ENCODE results near the gene SPSB1. TPM values are rescaled to one million over a fixed set of nuclear protein-coding genes. Genes with fewer than 3 reads are reported as not detected.
A peak's percentile ranks its signal among the peaks of the same experiment; 100 is the strongest.

The SPSB1 gene
- total RNA-seq, 1 donor from 2014 or later: 78.6 TPM

GRCh38 chr1:9258629-9259028 lies 34.1 kb upstream of the SPSB1 start:
- Mint-ChIP-seq H3K36me3 (ENCODE audit: unreplicated experiment) (peaks cover 11% of the 10 kb centered on the region), H3K27ac (ENCODE audit: unreplicated experiment) (no peak overlapping the region), H3K27me3 (ENCODE audit: unreplicated experiment) (peaks cover 9% of the 10 kb centered on the region), H3K9me3 (ENCODE audit: unreplicated experiment) (peaks cover 8% of the 10 kb centered on the region), H3K4me1 (ENCODE audit: low read depth, unreplicated experiment) (peaks cover 8% of the 10 kb centered on the region), H3K4me3 (ENCODE audit: unreplicated experiment) (no peak overlapping the region)
- no peak for TF ChIP-seq CTCF (IDR thresholded peaks at IDR 0.05; ENCODE audit: partially characterized antibody, unreplicated experiment)
- no peak for DNase-seq

- Mint-ChIP-seq H3K27me3 (ENCODE audit: unreplicated experiment) (peaks cover 9% of the 10 kb centered on the region), H3K36me3 (ENCODE audit: unreplicated experiment) (peaks cover 11% of the 10 kb centered on the region), H3K27ac (ENCODE audit: unreplicated experiment) (peak overlapping the region; percentile 33), H3K9me3 (ENCODE audit: unreplicated experiment) (peaks cover 8% of the 10 kb centered on the region), H3K4me1 (ENCODE audit: low read depth, unreplicated experiment) (peaks cover 5% of the 10 kb centered on the region), H3K4me3 (ENCODE audit: unreplicated experiment) (no peak overlapping the region)
- TF ChIP-seq CTCF (IDR thresholded peaks at IDR 0.05; ENCODE audit: partially characterized antibody, unreplicated experiment): no peak
- no peak for DNase-seq
These were observed 32.5 kb upstream of the SPSB1 start for GRCh38 chr1:9260059-9260766.

GRCh38 chr1:9261496-9261895 lies 31.2 kb upstream of the SPSB1 start:
- Mint-ChIP-seq H3K36me3 (ENCODE audit: unreplicated experiment) (peaks cover 11% of the 10 kb centered on the region), H3K4me3 (ENCODE audit: unreplicated experiment) (no peak overlapping the region), H3K9me3 (ENCODE audit: unreplicated experiment) (peaks cover 8% of the 10 kb centered on the region), H3K27me3 (ENCODE audit: unreplicated experiment) (peaks cover 9% of the 10 kb centered on the region), H3K27ac (ENCODE audit: unreplicated experiment) (no peak overlapping the region), H3K4me1 (ENCODE audit: low read depth, unreplicated experiment) (peaks cover 5% of the 10 kb centered on the region)
- no peak for TF ChIP-seq CTCF (IDR thresholded peaks at IDR 0.05; ENCODE audit: partially characterized antibody, unreplicated experiment)
- no peak for DNase-seq

- H3K4me1 Mint-ChIP-seq (ENCODE audit: low read depth, unreplicated experiment): peaks cover 8% of the 10 kb centered on the region
- TF ChIP-seq CTCF (IDR thresholded peaks at IDR 0.05; ENCODE audit: partially characterized antibody, unreplicated experiment): no peak
- no peak overlapping the region for H3K4me3 Mint-ChIP-seq (ENCODE audit: unreplicated experiment)
- peaks cover 11% of the 10 kb centered on the region for H3K36me3 Mint-ChIP-seq (ENCODE audit: unreplicated experiment)
- no peak for DNase-seq
- no peak overlapping the region for H3K27ac Mint-ChIP-seq (ENCODE audit: unreplicated experiment)
- H3K9me3 Mint-ChIP-seq (ENCODE audit: unreplicated experiment): peaks cover 9% of the 10 kb centered on the region
- H3K27me3 Mint-ChIP-seq (ENCODE audit: unreplicated experiment): peaks cover 12% of the 10 kb centered on the region
These were observed 30.4 kb upstream of the SPSB1 start for GRCh38 chr1:9262096-9262986.
